NCI-H2171 (cell line): ENCODE measurements around the gene COQ8A.

Experiments used
- DNase-seq: peaks from one replicate; lab custom pipeline; 2025; lab: John Stamatoyannopoulos, UW

The COQ8A gene

GRCh38 chr1:226940029-226940805 lies at the start of gene COQ8A:
Gene COQ8A (plus strand): TSS chr1:226940294. CDS start chr1:226961386, 21,092 bp downstream.
- DNase-seq, result peak; percentile 98

- no peak for DNase-seq
These were observed 49.6 kb upstream of the COQ8A start for GRCh38 chr1:226890331-226891108.

- DNase-seq, result no peak
These were observed 48.7 kb upstream of the COQ8A start for GRCh38 chr1:226891346-226891745.

- DNase-seq, result no peak
These were observed 48.1 kb upstream of the COQ8A start for GRCh38 chr1:226891846-226892523.

GRCh38 chr1:226892524-226892875 lies 47.6 kb upstream of the COQ8A start:
- DNase-seq, result no peak

DNA sequence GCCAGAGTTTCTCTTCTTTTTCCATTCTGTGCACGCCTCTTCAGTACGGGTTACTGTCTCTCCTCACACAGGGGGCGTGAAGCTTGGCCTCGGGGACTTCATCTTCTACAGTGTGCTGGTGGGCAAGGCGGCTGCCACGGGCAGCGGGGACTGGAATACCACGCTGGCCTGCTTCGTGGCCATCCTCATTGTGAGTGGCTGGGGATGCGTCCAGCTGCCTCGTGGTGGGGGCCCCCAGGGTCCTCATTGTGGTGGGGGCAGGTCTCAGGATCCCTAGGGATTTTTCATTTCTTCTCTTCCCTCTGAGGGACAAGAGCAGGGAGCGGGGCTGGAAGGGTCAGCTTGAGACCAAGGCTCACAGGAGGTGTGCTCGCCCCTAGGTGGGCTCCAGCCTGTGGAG lies 46.2 kb upstream of the COQ8A start:
- no peak for DNase-seq

DNA sequence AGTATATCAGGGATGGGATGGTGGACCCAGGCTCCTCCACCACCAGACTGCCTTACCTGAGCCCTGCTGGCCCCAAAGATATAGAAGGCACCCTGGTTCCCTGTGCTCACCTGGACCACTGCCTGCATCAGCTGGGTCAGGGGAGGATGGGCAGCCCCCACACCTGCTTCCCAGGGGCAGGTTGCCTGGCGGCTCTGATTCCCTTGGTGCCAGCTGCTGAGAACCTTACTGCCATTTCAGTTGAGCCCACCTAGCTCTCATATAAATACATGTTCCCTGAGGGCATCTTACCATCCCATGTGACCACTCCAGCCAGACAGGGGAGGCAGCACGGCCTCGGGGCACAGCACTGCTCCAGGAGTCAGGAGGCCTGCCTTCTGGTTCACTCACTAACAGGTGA lies 45.3 kb upstream of the COQ8A start:
- DNase-seq, result no peak

DNA sequence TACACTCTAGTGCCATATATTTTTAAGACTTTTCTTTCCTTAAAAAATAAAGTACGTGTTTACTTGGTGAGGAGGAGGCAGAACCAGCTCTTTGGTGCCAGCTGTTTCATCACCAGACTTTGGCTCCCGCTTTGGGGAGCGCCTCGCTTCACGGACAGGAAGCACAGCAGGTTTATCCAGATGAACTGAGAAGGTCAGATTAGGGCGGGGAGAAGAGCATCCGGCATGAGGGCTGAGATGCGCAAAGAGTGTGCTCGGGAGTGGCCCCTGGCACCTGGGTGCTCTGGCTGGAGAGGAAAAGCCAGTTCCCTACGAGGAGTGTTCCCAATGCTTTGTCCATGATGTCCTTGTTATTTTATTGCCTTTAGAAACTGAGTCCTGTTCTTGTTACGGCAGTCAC lies 44.5 kb upstream of the COQ8A start:
- DNase-seq, result no peak

GRCh38 chr1:226898246-226898645 lies 41.8 kb upstream of the COQ8A start:
- no peak for DNase-seq

GRCh38 chr1:226901421-226901820 lies 38.7 kb upstream of the COQ8A start:
- DNase-seq, result no peak

- DNase-seq, result no peak
These were observed 37.5 kb upstream of the COQ8A start for GRCh38 chr1:226902601-226903000.

DNA sequence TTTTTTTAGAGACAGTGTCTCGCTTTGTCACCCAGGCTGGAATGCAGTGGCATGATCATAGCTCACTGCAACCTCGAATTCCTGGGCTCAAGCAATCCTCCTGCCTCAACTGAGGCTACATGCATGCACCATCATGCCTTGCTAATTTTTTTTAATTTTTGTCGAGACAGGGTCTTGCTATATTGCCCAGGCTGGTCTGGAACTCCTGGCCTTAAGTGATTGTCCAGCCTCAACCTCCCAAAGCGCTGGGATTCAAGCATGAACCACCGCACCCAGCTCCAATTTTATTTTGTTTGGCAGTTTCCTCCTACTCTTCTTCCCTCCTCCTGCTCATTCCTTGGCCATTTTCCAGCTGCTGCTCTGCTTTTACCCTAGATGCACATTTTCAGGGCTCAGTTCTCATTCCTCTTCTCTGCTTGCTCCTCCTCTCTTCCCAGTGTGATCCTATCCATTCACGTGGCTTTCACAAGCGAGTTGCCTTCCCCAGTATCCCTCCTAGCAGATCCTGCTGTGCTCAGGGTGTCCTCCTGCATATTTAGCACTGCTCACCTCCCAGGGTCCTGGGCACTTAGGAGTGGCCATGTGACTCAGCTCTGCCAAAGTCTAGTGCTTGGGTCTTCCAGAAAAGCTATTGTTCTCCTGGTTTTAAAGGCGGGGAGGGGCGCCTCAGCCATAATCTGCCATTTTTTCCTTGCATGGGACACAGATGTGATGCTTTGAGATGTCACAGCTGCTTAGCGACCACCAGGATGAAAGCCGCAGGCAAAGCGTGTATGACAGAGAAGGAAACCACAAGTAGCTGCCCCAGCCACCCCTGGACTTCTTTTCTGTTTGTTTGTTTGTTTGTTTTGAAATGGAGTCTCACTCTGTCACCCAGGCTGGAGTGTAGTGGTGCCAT lies 36.0 kb upstream of the COQ8A start:
- no peak for DNase-seq

DNA sequence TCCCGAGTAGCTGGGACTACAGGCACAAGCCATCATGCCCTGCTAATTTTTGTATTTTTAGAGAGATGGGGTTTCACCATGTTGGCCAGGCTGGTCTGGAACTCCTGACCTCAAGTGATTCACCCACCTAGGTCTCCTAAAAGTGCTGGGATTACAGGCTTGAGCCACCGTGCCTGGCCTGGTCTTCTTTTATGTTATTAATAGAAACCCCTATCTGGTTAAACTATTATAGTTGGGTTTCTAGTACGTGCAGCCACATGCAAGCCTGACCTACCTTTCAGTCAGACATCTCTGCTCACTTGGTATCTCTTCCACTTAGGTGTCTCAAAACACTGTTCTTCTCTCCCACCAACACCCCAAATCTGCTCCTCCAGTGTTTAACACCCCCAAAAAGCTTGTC lies 35.3 kb upstream of the COQ8A start:
- DNase-seq, result no peak

GRCh38 chr1:226908419-226908818 lies 31.7 kb upstream of the COQ8A start:
- DNase-seq, result no peak

GRCh38 chr1:226908913-226909312 lies 31.2 kb upstream of the COQ8A start:
- no peak for DNase-seq

DNA sequence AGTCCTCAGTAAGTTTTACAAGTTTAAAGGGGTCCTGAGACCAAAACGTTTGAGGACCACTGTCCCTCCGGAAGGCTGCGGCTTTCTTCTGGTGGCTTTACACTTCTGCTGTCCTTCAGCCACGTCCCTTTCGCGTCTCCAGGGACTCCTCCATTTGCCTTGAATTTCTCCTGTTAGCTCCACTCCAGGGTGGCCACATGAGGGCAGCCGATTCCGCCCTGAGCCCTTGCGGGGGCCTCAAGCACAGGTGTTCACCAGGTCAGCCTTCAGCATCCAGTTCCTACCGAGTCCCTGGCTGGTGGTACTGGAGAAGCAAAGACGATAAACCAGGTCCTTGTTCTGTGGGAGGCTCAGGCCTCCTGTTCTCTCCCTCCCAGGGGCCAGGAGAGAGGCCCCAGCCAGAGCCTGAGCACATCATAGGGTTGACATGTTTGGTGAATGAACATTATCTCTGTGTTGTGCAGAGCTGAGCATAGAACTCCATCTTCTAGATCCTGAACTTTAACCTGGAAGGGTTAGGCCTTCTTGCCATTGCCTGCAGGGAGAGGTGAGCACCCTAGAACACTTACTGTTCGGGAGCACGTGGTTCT lies 27.4 kb upstream of the COQ8A start:
- no peak for DNase-seq

DNA sequence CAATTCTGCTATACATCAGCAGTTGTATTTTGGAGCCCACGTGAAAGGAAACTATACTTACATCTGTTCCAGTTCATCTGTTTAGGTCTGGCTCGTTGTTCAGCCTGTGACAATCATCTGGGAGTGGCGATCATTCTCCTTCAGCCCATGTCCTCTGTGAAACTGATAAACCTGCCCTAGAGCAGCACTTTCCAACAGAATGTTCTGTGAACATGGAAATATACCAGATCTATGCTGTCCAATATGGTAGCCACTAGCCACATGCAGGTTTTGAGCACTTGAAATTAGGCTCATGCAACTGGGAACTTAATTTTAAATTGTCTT lies 24.5 kb upstream of the COQ8A start:
- no peak for DNase-seq

- no peak for DNase-seq
These were observed 23.6 kb upstream of the COQ8A start for GRCh38 chr1:226916497-226916896.

DNA sequence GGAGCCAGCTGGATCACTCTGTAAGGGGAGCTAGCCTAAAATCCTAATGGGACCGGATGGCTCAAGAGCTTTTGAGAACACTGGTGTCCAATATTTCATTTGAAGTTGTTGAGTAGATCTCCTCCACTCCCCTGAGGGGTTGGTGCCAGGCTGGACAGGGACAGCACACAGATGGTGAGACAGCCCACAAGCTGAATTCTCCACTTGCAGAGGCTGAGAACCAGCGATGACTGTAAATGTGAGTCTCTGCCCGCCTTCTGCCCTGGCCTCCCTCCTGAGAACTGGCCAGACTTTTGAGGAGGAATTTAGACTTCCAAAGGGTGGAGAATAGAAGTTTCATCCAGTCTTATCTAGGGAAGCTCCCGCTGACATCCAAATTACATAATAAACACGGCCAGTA lies 20.5 kb upstream of the COQ8A start:
- DNase-seq, result no peak

DNA sequence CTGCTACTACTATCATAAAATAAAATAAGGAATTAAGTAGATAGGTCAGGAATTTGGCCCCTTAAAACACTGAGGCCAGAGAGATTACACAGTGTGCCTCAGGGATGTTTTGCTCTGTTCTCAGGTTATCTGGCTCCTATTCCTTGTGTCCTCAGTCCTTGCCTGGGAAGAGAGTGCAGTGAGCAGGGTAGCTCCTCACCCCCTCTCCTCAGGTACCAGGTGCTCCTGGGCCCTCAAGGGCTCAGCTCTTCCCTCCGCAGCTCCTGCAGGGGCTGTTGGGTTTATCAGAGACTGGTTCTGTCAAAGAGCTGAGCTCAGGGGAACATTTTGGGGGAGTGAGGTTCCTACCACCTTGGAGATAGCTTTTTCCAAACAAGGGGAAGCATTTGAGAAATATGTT lies 20.1 kb upstream of the COQ8A start:
- DNase-seq, result no peak

DNA sequence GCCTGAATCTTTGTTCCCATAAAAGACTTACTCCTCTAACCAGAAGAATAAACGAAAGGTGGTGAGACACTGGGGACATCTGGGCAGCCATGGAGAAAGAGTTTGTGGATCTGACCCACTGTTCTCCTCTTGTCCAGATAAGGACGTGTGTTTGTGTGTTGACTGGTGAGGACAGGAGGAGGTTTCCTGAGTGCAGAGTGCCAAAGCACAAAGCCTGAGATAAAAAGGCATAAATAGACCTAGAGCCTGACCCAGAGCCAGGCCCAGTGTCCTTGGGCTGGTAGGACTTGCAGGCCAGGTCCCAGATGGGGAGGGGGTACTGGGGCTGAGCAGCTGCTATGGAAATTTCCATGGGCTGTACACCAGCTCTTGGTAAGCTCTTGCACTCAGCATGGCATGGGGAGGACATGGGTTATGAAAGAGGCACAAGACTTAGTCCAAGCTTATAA lies 19.6 kb upstream of the COQ8A start:
- DNase-seq, result no peak

- DNase-seq, result no peak
These were observed 18.6 kb upstream of the COQ8A start for GRCh38 chr1:226921504-226921903.
